K562 (cell line): ENCODE results near the gene PA2G4. TPM values are rescaled to one million over a fixed set of nuclear protein-coding genes. Genes with fewer than 3 reads are reported as not detected.

Source experiments
- CBX3 ChIP-seq, 2 experiments: IDR thresholded peaks; 1 replicate in 1 of 2; 2 replicates in 1 of 2; pipeline ENCODE4 v1.6.1; 2012; ENCODE audit warnings: inconsistent platforms in 2 of 2, low read length in 2 of 2, borderline replicate concordance in 1 of 2, control low read depth in 1 of 2
- CCNT2 ChIP-seq: IDR thresholded peaks from 2 replicates; pipeline ENCODE4 v1.6.1; 2011; ENCODE audit warnings: borderline replicate concordance, low read depth, mild to moderate bottlenecking, moderate library complexity, mixed read lengths, low read length; ENCODE audit not compliant: insufficient read length; ENCODE audit errors: extremely low read depth
- CREB1 ChIP-seq, 2 experiments: sonication (generic) in 1 of 2; formaldehyde crosslinking in 1 of 2; IDR thresholded peaks; 2 replicates each; pipeline versions ENCODE4 v1.6.1 to v1.8.0; 2012 to 2022; ENCODE audit warnings: inconsistent platforms in 1 of 2, mild to moderate bottlenecking in 1 of 2, missing genetic modification reagents in 1 of 2, moderate library complexity in 1 of 2
- CREM ChIP-seq: IDR thresholded peaks from 2 replicates; pipeline ENCODE4 v1.6.1; 2014; ENCODE audit warnings: antibody characterized with exemption, low read depth
- FOXJ2 ChIP-seq: fragments of 200-800 bp; sonication (Bioruptor generic); IDR thresholded peaks from 2 replicates; pipeline ENCODE4 v1.6.1; 2016; ENCODE audit warnings: missing genetic modification characterization, missing compliant biosample characterization
- KAT2B ChIP-seq: IDR thresholded peaks from one replicate; pipeline ENCODE4 v1.6.1; 2012; ENCODE audit warnings: low read depth, mild to moderate bottlenecking, control low read depth, inconsistent platforms, low read length, moderate library complexity
- MAZ ChIP-seq, 2 experiments: fragments of 450-650 bp in 1 of 2; sonication (generic) in 1 of 2; formaldehyde crosslinking; IDR thresholded peaks in 1 of 2; conservative IDR thresholded peaks in 1 of 2; 2 replicates each; pipeline versions ENCODE4 v1.4.0 to v1.5.0; 2020; ENCODE audit warnings: mild to moderate bottlenecking in 1 of 2, missing genetic modification reagents in 1 of 2
- NFE2 ChIP-seq: IDR thresholded peaks from 2 replicates; pipeline ENCODE4 v1.6.1; 2014; ENCODE audit warnings: antibody characterized with exemption, low read depth
- POLR2H ChIP-seq: IDR thresholded peaks from 2 replicates; pipeline ENCODE4 v1.6.1; 2016; ENCODE audit warnings: missing genetic modification characterization, low read depth, mild to moderate bottlenecking, control low read depth, missing compliant biosample characterization, moderate library complexity
- RFX7 ChIP-seq: fragments of 250-450 bp; sonication (Bioruptor Pico); IDR thresholded peaks from 2 replicates; pipeline ENCODE4 v1.5.1; 2021; ENCODE audit warnings: mild to moderate bottlenecking
- ZC3H11A ChIP-seq: IDR thresholded peaks from 2 replicates; pipeline ENCODE4 v1.6.1; 2012; ENCODE audit warnings: low read depth, low read length, improper control_type of control experiment
- ZEB2 ChIP-seq: fragments of 450-650 bp; IDR thresholded peaks from 2 replicates; pipeline ENCODE4 v1.6.1; 2016
- ZNF431 ChIP-seq: sonication (generic); formaldehyde crosslinking; IDR thresholded peaks from 2 replicates; pipeline ENCODE4 v1.8.0; 2022; ENCODE audit warnings: mild to moderate bottlenecking, missing genetic modification reagents
- ZNF644 ChIP-seq: fragments of 200-800 bp; sonication (Bioruptor generic); IDR thresholded peaks from 2 replicates; pipeline ENCODE4 v1.6.1; 2016; ENCODE audit warnings: low read depth, missing genetic modification characterization, missing compliant biosample characterization
- ZNF707 ChIP-seq: fragments of 250-450 bp; sonication (Bioruptor Pico); conservative IDR thresholded peaks from 2 replicates; pipeline ENCODE4 v1.8.0; 2022; ENCODE audit warnings: inconsistent platforms, mild to moderate bottlenecking, moderate library complexity
- polyA plus RNA-seq, 8 experiments: library from polyadenylated mRNA; depleted of rRNA in 4 of 8; stranded (reverse) in 5 of 8; unstranded in 3 of 8; fragments of >200 nt; fragmentation: Nextera tagmentation in 2 of 8; fragmentation: Illumina TruSeq in 1 of 8; extraction: Ambion mirVana in 2 of 8; extraction: Trizol in 1 of 8; gene quantifications; 2 replicates each; pipeline versions ENCODE4 v1.2.1 to v1.2.3, GENCODE V29; 2011 to 2014; ENCODE audit warnings: inconsistent platforms in 1 of 8, missing spikeins in 1 of 8
- total RNA-seq, 7 experiments: library from RNA; depleted of rRNA in 6 of 7; stranded (reverse); fragments of >200 nt in 6 of 7; fragmentation: Illumina TruSeq in 2 of 7; extraction: Trizol in 2 of 7; gene quantifications; 2 replicates each; pipeline versions ENCODE4 v1.2.1 to v1.2.3, GENCODE V29; 2011 to 2021; ENCODE audit warnings: low replicate concordance in 1 of 7
- TF ChIP-seq, protein P1 (sequence below): fragments of 200-800 bp; sonication (Bioruptor generic); IDR thresholded peaks from 2 replicates; pipeline ENCODE4 v1.6.1; 2017; ENCODE audit warnings: missing genetic modification characterization, missing compliant biosample characterization
- TF ChIP-seq, protein P2 (sequence below): fragments of 450-650 bp; formaldehyde crosslinking; IDR thresholded peaks from 2 replicates; pipeline ENCODE4 v1.4.0; 2022; ENCODE audit warnings: missing genetic modification characterization
- TF ChIP-seq, protein P3 (sequence below): fragments of 450-650 bp; IDR thresholded peaks from 2 replicates; pipeline ENCODE4 v1.7.1; 2018; ENCODE audit warnings: mild to moderate bottlenecking, low read depth; ENCODE audit not compliant: partially characterized antibody
- TF ChIP-seq, protein P4 (sequence below): sonication (generic); formaldehyde crosslinking; IDR thresholded peaks from 2 replicates; pipeline ENCODE4 v1.8.0; 2022; ENCODE audit warnings: mild to moderate bottlenecking, missing genetic modification reagents

Gene PA2G4
- total and polyA plus RNA-seq, 9 of the 15 experiments (the other 6 are each of a cell fraction or from before 2014, with no cell fraction given): 230 to 925 (median 638) TPM

DNA sequence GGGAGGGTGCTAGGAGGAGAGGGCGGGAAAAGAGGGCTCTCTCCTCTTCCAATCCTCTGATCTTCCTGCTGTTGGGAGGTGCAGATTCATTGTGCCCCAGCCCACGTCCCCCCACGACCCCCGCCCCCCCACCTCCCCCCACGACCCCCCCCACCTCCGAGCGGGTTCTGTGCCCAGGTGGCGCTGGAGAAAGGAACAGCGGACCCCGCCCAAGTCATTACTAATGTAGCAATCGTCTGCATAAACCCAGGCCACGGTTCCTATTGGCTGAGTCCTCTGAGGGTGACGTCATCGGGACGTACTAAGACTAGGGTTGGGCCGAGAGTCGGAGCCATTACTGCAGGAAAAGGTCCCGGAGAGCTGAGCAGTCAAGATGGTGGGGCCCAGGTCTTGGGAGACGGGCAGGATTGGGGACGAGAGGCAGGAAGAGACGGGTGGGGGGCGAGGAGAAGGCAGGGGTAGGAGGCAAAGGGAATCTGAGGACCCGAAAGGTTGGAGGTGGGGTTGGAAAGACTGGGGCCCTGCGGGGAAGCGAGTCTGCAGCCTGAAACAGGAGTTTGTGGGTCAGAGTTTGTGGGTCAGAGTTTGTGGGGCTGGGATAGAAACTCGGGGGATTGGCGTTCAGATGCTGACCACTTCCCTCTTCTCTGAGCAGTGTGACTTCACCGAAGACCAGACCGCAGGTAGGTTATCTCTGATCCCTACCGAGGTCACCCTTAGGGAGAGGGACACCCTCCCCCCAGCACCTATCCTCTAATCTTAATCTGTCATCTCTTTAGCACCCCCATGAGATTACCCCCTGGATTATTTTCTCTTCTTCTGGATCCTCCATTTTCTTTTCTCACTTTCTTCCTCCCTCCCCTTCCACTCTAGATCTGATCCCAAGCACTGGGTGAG lies 53.9 kb downstream of the PA2G4 start, which contains the start of gene MYL6 (continued):
- TF ChIP-seq ZNF431 (peak; percentile 42; the same call in 1 of the 2 replicates), FOXJ2 (tag) (0 out of 2 replicates have a peak, but pooled peaks have one; percentile 40), CREB1 (IDR thresholded peaks at IDR 0.05) (peak; percentile 82), CREB1 (CRISPR knock-in tag; IDR thresholded peaks at IDR 0.05) (peak; percentile 88), ZC3H11A (no peak), CREM (peak; percentile 95), KAT2B (no peak), MAZ (CRISPR knock-in tag; conservative IDR thresholded peaks at IDR 0.05 in 1 of 2, IDR thresholded peaks at IDR 0.05 in 1 of 2) (peak; percentile 66 to 67), CCNT2 (peak; percentile 49), CBX3 (IDR thresholded peaks at IDR 0.05; ENCODE audit: borderline replicate concordance in 1 of 2, low read length in 2 of 2) (no peak), RFX7 (CRISPR knock-in tag) (peak; percentile 88; the same call in 1 of the 2 replicates), POLR2H (tag) (peak; percentile 97), ZNF707 (CRISPR knock-in tag) (peak; percentile 63), ZEB2 (peak; percentile 85), NFE2 (0 out of 2 replicates have a peak, but pooled peaks have one; percentile 2), ZNF644 (tag) (peak; percentile 38; the same call in 1 of the 2 replicates)
- TF ChIP-seq, protein P1, sequence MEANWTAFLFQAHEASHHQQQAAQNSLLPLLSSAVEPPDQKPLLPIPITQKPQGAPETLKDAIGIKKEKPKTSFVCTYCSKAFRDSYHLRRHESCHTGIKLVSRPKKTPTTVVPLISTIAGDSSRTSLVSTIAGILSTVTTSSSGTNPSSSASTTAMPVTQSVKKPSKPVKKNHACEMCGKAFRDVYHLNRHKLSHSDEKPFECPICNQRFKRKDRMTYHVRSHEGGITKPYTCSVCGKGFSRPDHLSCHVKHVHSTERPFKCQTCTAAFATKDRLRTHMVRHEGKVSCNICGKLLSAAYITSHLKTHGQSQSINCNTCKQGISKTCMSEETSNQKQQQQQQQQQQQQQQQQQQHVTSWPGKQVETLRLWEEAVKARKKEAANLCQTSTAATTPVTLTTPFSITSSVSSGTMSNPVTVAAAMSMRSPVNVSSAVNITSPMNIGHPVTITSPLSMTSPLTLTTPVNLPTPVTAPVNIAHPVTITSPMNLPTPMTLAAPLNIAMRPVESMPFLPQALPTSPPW (CRISPR knock-in tag): peak; percentile 92
- TF ChIP-seq, protein P2, sequence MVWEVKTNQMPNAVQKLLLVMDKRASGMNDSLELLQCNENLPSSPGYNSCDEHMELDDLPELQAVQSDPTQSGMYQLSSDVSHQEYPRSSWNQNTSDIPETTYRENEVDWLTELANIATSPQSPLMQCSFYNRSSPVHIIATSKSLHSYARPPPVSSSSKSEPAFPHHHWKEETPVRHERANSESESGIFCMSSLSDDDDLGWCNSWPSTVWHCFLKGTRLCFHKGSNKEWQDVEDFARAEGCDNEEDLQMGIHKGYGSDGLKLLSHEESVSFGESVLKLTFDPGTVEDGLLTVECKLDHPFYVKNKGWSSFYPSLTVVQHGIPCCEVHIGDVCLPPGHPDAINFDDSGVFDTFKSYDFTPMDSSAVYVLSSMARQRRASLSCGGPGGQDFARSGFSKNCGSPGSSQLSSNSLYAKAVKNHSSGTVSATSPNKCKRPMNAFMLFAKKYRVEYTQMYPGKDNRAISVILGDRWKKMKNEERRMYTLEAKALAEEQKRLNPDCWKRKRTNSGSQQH: peak; percentile 98
- TF ChIP-seq, protein P3, sequence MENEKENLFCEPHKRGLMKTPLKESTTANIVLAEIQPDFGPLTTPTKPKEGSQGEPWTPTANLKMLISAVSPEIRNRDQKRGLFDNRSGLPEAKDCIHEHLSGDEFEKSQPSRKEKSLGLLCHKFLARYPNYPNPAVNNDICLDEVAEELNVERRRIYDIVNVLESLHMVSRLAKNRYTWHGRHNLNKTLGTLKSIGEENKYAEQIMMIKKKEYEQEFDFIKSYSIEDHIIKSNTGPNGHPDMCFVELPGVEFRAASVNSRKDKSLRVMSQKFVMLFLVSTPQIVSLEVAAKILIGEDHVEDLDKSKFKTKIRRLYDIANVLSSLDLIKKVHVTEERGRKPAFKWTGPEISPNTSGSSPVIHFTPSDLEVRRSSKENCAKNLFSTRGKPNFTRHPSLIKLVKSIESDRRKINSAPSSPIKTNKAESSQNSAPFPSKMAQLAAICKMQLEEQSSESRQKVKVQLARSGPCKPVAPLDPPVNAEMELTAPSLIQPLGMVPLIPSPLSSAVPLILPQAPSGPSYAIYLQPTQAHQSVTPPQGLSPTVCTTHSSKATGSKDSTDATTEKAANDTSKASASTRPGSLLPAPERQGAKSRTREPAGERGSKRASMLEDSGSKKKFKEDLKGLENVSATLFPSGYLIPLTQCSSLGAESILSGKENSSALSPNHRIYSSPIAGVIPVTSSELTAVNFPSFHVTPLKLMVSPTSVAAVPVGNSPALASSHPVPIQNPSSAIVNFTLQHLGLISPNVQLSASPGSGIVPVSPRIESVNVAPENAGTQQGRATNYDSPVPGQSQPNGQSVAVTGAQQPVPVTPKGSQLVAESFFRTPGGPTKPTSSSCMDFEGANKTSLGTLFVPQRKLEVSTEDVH: peak; percentile 79
- TF ChIP-seq, protein P4, sequence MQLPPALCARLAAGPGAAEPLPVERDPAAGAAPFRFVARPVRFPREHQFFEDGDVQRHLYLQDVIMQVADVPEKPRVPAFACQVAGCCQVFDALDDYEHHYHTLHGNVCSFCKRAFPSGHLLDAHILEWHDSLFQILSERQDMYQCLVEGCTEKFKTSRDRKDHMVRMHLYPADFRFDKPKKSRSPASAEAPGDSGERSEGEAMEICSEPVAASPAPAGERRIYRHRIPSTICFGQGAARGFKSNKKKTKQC: no peak; the same call in 1 of the 2 replicates
